B cell (primary cell): Measurements from ENCODE around the gene CACNA1H.
"Not testable (repeated sequence)": the region's sequence is repeated elsewhere in the genome, so short reads cannot be mapped to it uniquely, and the experiment has no call there.

Experiments
- EZH2 ChIP-seq: IDR thresholded peaks from 2 replicates; pipeline ENCODE4 v1.6.1; 2012; ENCODE audit warnings: borderline replicate concordance, low read depth, mild to moderate bottlenecking, moderate library complexity, low read length; ENCODE audit not compliant: insufficient read depth, poor library complexity, severe bottlenecking
- TF ChIP-seq, protein P1 (sequence below): fragments of 200-600 bp; IDR thresholded peaks from one replicate; pipeline ENCODE4 v1.8.0; 2022; ENCODE audit warnings: antibody characterized with exemption, mild to moderate bottlenecking

DNA sequence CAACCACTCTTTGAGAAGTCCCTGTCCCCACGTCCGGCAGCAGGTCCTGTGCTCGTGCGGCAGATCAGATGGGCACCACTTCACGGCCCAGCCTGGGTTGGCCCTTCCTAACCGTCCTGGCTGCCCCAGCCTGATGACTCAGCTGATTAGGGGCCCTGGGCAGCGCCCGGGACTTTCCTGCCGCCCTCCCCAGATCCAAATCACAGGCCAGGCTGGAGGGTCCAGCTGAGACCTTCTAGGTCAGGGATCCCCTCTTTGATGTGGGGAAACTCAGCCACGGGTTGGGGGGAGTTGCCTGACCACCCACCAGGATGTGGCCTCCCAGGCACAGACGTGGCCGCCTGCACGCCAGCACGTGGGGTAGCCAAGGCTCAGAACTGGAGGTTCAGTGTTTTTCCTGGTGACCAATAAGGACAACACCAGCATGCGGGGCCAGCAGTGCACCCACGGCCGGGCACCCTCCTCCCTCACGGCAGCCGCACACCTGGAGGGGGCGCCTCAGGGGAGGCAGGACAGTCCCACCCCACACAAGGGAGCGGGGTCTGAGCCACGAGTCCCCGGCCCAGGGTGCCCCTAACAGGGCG, 72.9 kb downstream of the CACNA1H start:
- TF ChIP-seq, protein P1, sequence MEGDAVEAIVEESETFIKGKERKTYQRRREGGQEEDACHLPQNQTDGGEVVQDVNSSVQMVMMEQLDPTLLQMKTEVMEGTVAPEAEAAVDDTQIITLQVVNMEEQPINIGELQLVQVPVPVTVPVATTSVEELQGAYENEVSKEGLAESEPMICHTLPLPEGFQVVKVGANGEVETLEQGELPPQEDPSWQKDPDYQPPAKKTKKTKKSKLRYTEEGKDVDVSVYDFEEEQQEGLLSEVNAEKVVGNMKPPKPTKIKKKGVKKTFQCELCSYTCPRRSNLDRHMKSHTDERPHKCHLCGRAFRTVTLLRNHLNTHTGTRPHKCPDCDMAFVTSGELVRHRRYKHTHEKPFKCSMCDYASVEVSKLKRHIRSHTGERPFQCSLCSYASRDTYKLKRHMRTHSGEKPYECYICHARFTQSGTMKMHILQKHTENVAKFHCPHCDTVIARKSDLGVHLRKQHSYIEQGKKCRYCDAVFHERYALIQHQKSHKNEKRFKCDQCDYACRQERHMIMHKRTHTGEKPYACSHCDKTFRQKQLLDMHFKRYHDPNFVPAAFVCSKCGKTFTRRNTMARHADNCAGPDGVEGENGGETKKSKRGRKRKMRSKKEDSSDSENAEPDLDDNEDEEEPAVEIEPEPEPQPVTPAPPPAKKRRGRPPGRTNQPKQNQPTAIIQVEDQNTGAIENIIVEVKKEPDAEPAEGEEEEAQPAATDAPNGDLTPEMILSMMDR = not testable (repeated sequence)
- not testable (repeated sequence) for TF ChIP-seq EZH2
